ENCODE data around the gene CACYBP. TPM values are rescaled to one million over a fixed set of nuclear protein-coding genes. Genes with fewer than 3 reads are reported as not detected.

The CACYBP gene
- 142 TPM for total RNA-seq

GRCh38 chr1:174999936-175000696 lies at the start of gene CACYBP:
Gene CACYBP, plus strand, starts transcription at chr1:174999947. Its CDS starts 234 bp downstream, at chr1:175000181.

GRCh38 chr1:175023043-175023921 lies 23.5 kb downstream of the CACYBP start, which contains the start of gene MRPS14:
Gene MRPS14, minus strand, starts transcription at chr1:175023425. Its CDS starts 17 bp downstream, at chr1:175023408.

Small RNAs within 50 kb of the gene (small RNA-seq; reads per million reads assigned to genes)
- gene RF00019 (ENCODE audit: low replicate concordance) (not detected), gene RNU6-307P (ENCODE audit: low replicate concordance) (not detected)

Other genes starting within 250 kb of the CACYBP start
- gene MRPS14, start 23.5 kb downstream of the CACYBP start, total RNA-seq: 46.6 TPM
- 0.31 TPM for gene TNN, start 67.9 kb downstream of the CACYBP start, total RNA-seq
- 1.3 TPM for gene KIAA0040, start 192.8 kb downstream of the CACYBP start, total RNA-seq